Endometrial microvascular endothelial cells (primary cell): ENCODE data around the gene ATP5PB. TPM values are rescaled to one million over a fixed set of nuclear protein-coding genes. Genes with fewer than 3 reads are reported as not detected.

Experiments used
- in situ Hi-C: cut with HindIII; loops from 2 replicates; pipeline ENCODE4 v1.10.0; 2017; ENCODE audit warnings: low sequenced_read_pairs, low pct_unique_long_range_greater_than_20kb; ENCODE audit errors: inconsistent ontology term
- total RNA-seq: library from RNA; depleted of rRNA; stranded (reverse); fragments of >200 nt; gene quantifications from one replicate; pipeline ENCODE4 v1.2.3, GENCODE V29; 2015; ENCODE audit errors: inconsistent ontology term

The ATP5PB gene
- total RNA-seq, result 382 TPM

- in situ Hi-C loops, result no loop called here
These were observed at the start of gene ATP5PB, which contains the start of gene WDR77 for GRCh38 chr1:111448918-111449702. TSS of gene ATP5PB (plus strand) at chr1:111449464. CDS start at chr1:111449542, 78 bp downstream. TSS of gene WDR77 (minus strand) at chr1:111449256. CDS start at chr1:111449169, 87 bp downstream.

GRCh38 chr1:111399792-111400610 is 49.3 kb upstream of the ATP5PB start:
- in situ Hi-C loops, result loop anchor here (25.0 kb wide), 1 partner anchor 188 kb away; the partner anchor contains the start of gene DENND2D

GRCh38 chr1:111402083-111402482 is 47.2 kb upstream of the ATP5PB start:
- in situ Hi-C loops, result loop anchor here (25.0 kb wide), 1 partner anchor 190 kb away; the partner anchor contains the start of gene DENND2D

GRCh38 chr1:111404588-111404987 is 44.7 kb upstream of the ATP5PB start:
- in situ Hi-C loops, result loop anchor here (25.0 kb wide), 1 partner anchor 192 kb away; the partner anchor contains the start of gene DENND2D

- in situ Hi-C loops, result loop anchor here (25.0 kb wide), 1 partner anchor 194 kb away; the partner anchor contains the start of gene DENND2D
These were observed 42.9 kb upstream of the ATP5PB start for GRCh38 chr1:111406321-111406768.

GRCh38 chr1:111407301-111407700 is 42.0 kb upstream of the ATP5PB start:
- in situ Hi-C loops, result loop anchor here (25.0 kb wide), 1 partner anchor 195 kb away; the partner anchor contains the start of gene DENND2D

GRCh38 chr1:111412839-111413238 is 36.4 kb upstream of the ATP5PB start:
- in situ Hi-C loops, result loop anchor here (25.0 kb wide), 1 partner anchor 201 kb away; the partner anchor contains the start of gene DENND2D

- in situ Hi-C loops, result loop anchor here (25.0 kb wide), 1 partner anchor 202 kb away; the partner anchor contains the start of gene DENND2D
These were observed 34.5 kb upstream of the ATP5PB start for GRCh38 chr1:111414756-111415155.

GRCh38 chr1:111415461-111415860 is 33.8 kb upstream of the ATP5PB start:
- in situ Hi-C loops, result loop anchor here (25.0 kb wide), 1 partner anchor 203 kb away; the partner anchor contains the start of gene DENND2D

- in situ Hi-C loops, result loop anchor here (25.0 kb wide), 1 partner anchor 205 kb away; the partner anchor contains the start of gene DENND2D
These were observed 31.5 kb upstream of the ATP5PB start for GRCh38 chr1:111417755-111418154.

- in situ Hi-C loops, result loop anchor here (25.0 kb wide), 1 partner anchor 207 kb away; the partner anchor contains the start of gene DENND2D
These were observed 30.2 kb upstream of the ATP5PB start for GRCh38 chr1:111419037-111419436.

- in situ Hi-C loops, result loop anchor here (25.0 kb wide), 1 partner anchor 208 kb away; the partner anchor contains the start of gene DENND2D
These were observed 28.9 kb upstream of the ATP5PB start for GRCh38 chr1:111420377-111420776.

- in situ Hi-C loops, result loop anchor here (25.0 kb wide), 1 partner anchor 210 kb away; the partner anchor contains the start of gene DENND2D
These were observed 26.5 kb upstream of the ATP5PB start for GRCh38 chr1:111422546-111423391.

GRCh38 chr1:111424281-111424680 is 25.0 kb upstream of the ATP5PB start:
- in situ Hi-C loops, result loop anchor here (25.0 kb wide), 1 partner anchor 212 kb away; the partner anchor contains the start of gene DENND2D

- in situ Hi-C loops, result no loop called here
These were observed 12.5 kb upstream of the ATP5PB start for GRCh38 chr1:111436726-111437125.

GRCh38 chr1:111439461-111440351 is 9.6 kb upstream of the ATP5PB start:
- in situ Hi-C loops, result no loop called here
